ENCODE measurements around the gene LSMEM2.
"Not testable (repeated sequence)": the region's sequence is repeated elsewhere in the genome, so short reads cannot be mapped to it uniquely, and the experiment has no call there.

The LSMEM2 gene

DNA sequence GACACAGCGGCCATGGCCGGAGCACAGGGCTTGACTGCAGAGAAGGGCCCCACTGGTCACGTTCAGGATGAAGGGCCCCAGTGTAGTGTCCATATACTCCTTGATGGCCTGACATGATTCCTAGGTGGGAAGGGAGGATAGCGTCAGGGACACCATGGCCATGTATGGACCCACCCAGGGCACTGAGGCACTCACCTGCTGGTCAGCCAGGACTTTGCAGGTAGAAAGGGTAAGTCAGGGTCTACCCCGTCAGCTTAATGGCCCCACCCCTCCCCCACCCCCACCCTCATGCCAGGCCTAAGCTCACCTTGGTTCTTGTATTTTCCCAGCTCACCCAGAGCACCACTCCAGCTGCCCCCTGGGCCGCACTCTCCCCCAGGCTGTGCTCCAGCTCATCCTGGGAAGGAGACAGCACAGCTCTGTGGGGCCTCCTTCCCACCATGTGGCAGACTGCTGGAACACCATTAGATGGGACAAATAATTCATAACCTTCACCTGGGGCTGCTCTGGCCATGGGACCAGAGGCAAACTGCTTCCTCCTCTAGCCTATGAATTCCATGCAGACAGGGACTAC is 21.9 kb downstream of the LSMEM2 start:
- DNase-seq: no peak

DNA sequence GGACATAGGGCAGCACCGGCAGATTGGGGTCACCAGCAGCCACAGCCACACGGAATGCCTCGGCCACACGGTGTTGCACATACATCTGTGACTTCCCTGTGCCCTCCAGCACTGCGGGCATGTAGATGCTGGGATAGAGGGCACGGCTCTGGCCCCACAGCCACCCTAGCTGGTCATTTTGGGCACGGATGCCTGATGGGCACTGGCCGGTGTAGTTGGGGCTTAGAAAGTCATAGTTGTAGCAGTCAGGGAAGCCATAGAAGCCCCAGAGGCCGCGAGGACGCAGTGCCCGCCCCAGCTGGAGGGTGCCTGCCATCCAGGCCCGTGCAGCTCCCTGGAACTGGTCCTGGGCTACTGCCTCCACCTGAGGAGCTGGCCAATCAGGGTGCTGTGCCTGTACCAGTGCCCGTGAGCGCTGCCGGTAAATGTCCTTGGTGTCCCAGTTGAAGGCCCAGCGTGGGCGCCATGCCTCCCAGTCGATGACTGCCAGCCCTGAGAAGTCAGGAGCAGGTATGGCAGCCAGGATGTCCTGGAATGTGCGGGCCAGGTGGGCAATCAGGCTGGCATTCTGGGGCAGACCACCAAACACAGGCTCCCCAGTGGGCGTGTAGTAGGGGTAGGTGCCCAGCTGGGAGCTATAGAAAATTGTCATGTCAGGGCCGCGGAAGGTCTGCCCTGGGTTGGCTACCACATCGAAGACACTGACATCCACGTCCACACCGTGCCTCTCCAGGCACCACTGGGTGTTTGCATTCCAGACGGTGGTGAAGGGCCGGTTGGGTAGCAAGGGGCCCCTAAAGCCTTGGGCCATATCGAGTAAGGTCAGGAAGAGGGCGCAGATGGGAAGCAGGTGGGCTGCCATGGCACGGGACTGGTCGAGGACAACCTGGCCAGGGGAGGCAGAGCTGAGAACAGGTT is 23.5 kb downstream of the LSMEM2 start:
- no peak for DNase-seq

- no peak for DNase-seq
Observed at GRCh38 chr3:50303013-50303815, 24.3 kb downstream of the LSMEM2 start, which contains the start of gene HYAL1. HYAL1 (minus strand) TSS chr3:50303574; CDS start chr3:50302956, 618 bp downstream.

- no peak for DNase-seq
Observed at GRCh38 chr3:50304601-50305000, 25.7 kb downstream of the LSMEM2 start.

- not testable (repeated sequence) for DNase-seq
Observed at GRCh38 chr3:50312041-50312440, 33.2 kb downstream of the LSMEM2 start.

GRCh38 chr3:50314342-50314741 is 35.5 kb downstream of the LSMEM2 start:
- DNase-seq: no peak

DNA sequence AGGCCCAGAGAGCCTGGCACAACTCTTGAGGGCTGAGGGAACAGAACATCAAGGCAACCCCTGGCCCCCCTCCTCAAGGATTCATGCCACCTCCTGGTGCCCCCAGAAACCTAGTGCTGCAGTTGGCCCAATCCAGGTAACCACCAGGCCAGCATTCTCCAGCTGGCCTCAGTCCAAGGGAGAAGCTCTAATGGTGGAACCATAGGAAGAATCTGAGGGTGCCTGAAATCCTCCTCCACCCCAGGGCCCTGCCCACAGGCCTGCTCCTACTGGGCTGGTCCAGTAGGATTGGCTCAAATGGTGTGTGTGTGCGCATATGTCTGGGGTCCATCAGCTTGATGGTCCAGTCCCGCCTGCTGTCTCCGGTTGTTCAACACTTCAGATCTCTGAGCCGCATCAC is 35.9 kb downstream of the LSMEM2 start:
- DNase-seq: no peak

GRCh38 chr3:50316657-50317242 is 37.9 kb downstream of the LSMEM2 start:
- DNase-seq: peak; percentile 51

- no peak for DNase-seq
Observed at GRCh38 chr3:50317300-50317699, 38.4 kb downstream of the LSMEM2 start.

DNA sequence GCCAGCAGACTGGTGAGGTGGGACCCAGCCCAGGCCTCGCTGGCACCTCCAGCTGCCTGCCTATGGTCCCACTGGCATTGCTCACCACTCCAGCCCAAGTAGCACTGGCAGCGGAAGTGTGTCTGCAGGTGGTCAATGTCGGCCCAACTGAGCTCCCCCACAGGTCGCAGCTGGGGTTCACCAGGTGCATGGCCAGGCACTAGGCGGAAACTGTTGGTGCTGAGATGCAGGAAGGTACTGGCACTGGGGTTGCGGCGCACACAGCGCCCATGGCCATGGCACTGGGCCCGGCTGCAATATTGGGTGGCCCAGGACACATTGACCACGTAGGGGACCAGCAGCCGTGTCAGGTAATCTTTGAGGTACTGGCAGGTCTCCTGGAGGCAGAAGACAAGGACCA is 39.3 kb downstream of the LSMEM2 start:
- no peak for DNase-seq

GRCh38 chr3:50318615-50319014 is 39.7 kb downstream of the LSMEM2 start:
- no peak for DNase-seq

- no peak for DNase-seq
Observed at GRCh38 chr3:50319181-50319893, 40.5 kb downstream of the LSMEM2 start.

GRCh38 chr3:50319894-50320625 is 41.2 kb downstream of the LSMEM2 start:
- no peak for DNase-seq

DNA sequence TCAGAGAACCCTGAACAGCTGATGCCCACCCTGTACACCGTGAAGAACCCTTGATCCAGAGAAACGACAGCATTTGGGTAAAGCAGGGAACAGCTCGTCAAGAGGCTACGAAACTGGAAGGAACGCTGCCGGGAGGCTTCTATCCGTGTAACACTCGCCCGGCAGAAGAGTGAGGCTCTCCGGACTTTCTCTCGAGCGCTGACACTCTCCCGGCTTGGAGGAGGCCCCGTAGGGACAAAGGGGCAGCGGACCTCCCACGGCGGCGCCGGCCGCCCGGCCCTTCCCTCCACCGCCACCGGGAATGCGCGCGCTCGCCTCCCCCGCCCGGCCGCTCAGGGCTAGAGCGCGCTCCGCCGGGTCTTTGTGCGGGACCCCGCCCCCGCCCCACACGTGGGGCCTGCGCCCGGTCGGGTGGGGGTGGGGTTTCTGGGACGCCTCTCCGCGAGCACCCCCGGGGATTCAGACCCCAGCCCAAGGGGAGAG is 42.0 kb downstream of the LSMEM2 start:
- peak; percentile 18 for DNase-seq

GRCh38 chr3:50321336-50322114 is 42.6 kb downstream of the LSMEM2 start:
- DNase-seq: peak; percentile 67

- no peak for DNase-seq
Observed at GRCh38 chr3:50322115-50322385, 43.2 kb downstream of the LSMEM2 start.

GRCh38 chr3:50322386-50323091 is 43.7 kb downstream of the LSMEM2 start, which contains the start of gene HYAL2:
HYAL2 (minus strand) TSS chr3:50322745; CDS start chr3:50320489, 2,256 bp downstream.
- peak; percentile 30 for DNase-seq

- DNase-seq: no peak
Observed at GRCh38 chr3:50323092-50323600, 44.3 kb downstream of the LSMEM2 start.

- DNase-seq: no peak
Observed at GRCh38 chr3:50323614-50324199, 44.8 kb downstream of the LSMEM2 start.
